MM.1S (cell line): Measurements from ENCODE around the gene LPIN1.

ENCODE experiments used
- EZH2 ChIP-seq: fragments of 300-600 bp; sonication (generic); optimal IDR thresholded peaks from 2 replicates; pipeline ENCODE3; 2017; ENCODE audit warnings: low read depth, mild to moderate bottlenecking, antibody characterized with exemption, low read length, mixed read lengths
- EZH2phosphoT487 ChIP-seq: fragments of 300-600 bp; sonication (generic); IDR thresholded peaks from 2 replicates; pipeline ENCODE4 v1.6.1; 2018; ENCODE audit warnings: antibody characterized with exemption, low read length
- TF ChIP-seq, protein P1 (sequence below): fragments of 300-600 bp; sonication (generic); IDR thresholded peaks from 2 replicates; pipeline ENCODE4 v1.5.1; 2016; ENCODE audit warnings: antibody characterized with exemption, low read length, mixed read lengths

- TF ChIP-seq, protein P1, sequence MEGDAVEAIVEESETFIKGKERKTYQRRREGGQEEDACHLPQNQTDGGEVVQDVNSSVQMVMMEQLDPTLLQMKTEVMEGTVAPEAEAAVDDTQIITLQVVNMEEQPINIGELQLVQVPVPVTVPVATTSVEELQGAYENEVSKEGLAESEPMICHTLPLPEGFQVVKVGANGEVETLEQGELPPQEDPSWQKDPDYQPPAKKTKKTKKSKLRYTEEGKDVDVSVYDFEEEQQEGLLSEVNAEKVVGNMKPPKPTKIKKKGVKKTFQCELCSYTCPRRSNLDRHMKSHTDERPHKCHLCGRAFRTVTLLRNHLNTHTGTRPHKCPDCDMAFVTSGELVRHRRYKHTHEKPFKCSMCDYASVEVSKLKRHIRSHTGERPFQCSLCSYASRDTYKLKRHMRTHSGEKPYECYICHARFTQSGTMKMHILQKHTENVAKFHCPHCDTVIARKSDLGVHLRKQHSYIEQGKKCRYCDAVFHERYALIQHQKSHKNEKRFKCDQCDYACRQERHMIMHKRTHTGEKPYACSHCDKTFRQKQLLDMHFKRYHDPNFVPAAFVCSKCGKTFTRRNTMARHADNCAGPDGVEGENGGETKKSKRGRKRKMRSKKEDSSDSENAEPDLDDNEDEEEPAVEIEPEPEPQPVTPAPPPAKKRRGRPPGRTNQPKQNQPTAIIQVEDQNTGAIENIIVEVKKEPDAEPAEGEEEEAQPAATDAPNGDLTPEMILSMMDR, result no peak
- no peak for TF ChIP-seq EZH2phosphoT487
- TF ChIP-seq EZH2, result no peak
These were observed 10.7 kb downstream of the LPIN1 start for GRCh38 chr2:11757101-11757500.
